ENCODE results near the gene PPP1R13B.

PPP1R13B gene

GRCh38 chr14:103830511-103831270 lies 16.7 kb downstream of the PPP1R13B start:
- H3K4me3 ChIP-seq (replicated peaks; ENCODE audit: insufficient read depth, low read length) = no peak overlapping the region
- DNase-seq (ENCODE audit: low read depth in 1 of 2, low spot score in 1 of 2) = no peak
- H3K27me3 ChIP-seq (ENCODE audit: insufficient read depth, poor library complexity, severe bottlenecking) = no peaks in the 10 kb centered on the region
- H3K27ac ChIP-seq (replicated peaks) = no peak overlapping the region
- TF ChIP-seq REST (IDR thresholded peaks at IDR 0.05; ENCODE audit: insufficient replicate concordance, low read depth) (no peak), SPI1 (IDR thresholded peaks at IDR 0.05; ENCODE audit: borderline replicate concordance, low read depth) (no peak), GABPA (IDR thresholded peaks at IDR 0.05; ENCODE audit: low read depth) (no peak), POLR2AphosphoS5 (IDR thresholded peaks at IDR 0.05; ENCODE audit: low read depth) (no peak), CTCF (IDR thresholded peaks at IDR 0.05; ENCODE audit: insufficient read depth, low read length) (no peak)

- no peak for TF ChIP-seq GABPA (IDR thresholded peaks at IDR 0.05; ENCODE audit: low read depth)
- no peak for TF ChIP-seq SPI1 (IDR thresholded peaks at IDR 0.05; ENCODE audit: borderline replicate concordance, low read depth)
- no peak for TF ChIP-seq REST (IDR thresholded peaks at IDR 0.05; ENCODE audit: insufficient replicate concordance, low read depth)
- no peak for TF ChIP-seq POLR2AphosphoS5 (IDR thresholded peaks at IDR 0.05; ENCODE audit: low read depth)
- TF ChIP-seq CTCF (IDR thresholded peaks at IDR 0.05; ENCODE audit: insufficient read depth, low read length) = no peak
- H3K4me3 ChIP-seq (replicated peaks; ENCODE audit: insufficient read depth, low read length) = no peak overlapping the region
- H3K27ac ChIP-seq (replicated peaks) = no peak overlapping the region
- H3K27me3 ChIP-seq (ENCODE audit: insufficient read depth, poor library complexity, severe bottlenecking) = no peaks in the 10 kb centered on the region
- no peak for DNase-seq (ENCODE audit: low read depth in 1 of 2, low spot score in 1 of 2)
Measured at GRCh38 chr14:103828315-103828967, 18.9 kb downstream of the PPP1R13B start.

- Histone ChIP-seq H3K27ac (replicated peaks) (no peak overlapping the region), H3K4me3 (replicated peaks; ENCODE audit: insufficient read depth, low read length) (no peak overlapping the region), H3K27me3 (ENCODE audit: insufficient read depth, poor library complexity, severe bottlenecking) (peaks cover 7% of the 10 kb centered on the region)
- TF ChIP-seq GABPA (IDR thresholded peaks at IDR 0.05; ENCODE audit: low read depth) (no peak), SPI1 (IDR thresholded peaks at IDR 0.05; ENCODE audit: borderline replicate concordance, low read depth) (no peak), REST (IDR thresholded peaks at IDR 0.05; ENCODE audit: insufficient replicate concordance, low read depth) (no peak), POLR2AphosphoS5 (IDR thresholded peaks at IDR 0.05; ENCODE audit: low read depth) (no peak), CTCF (IDR thresholded peaks at IDR 0.05; ENCODE audit: insufficient read depth, low read length) (no peak)
- no peak for DNase-seq (ENCODE audit: low read depth in 1 of 2, low spot score in 1 of 2)
Measured at GRCh38 chr14:103825101-103825500, 22.3 kb downstream of the PPP1R13B start.
